Endothelial cell of umbilical vein (primary cell): ENCODE data around the gene GUF1. TPM values are rescaled to one million over a fixed set of nuclear protein-coding genes. Genes with fewer than 3 reads are reported as not detected.

Experiments used
- BruUV-seq: library from RNA; stranded (reverse); fragments of 400-500 nt; replicated peaks from 2 replicates; lab custom pipeline; 2021; lab: Mats Ljungman, UMichigan
- CTCF ChIA-PET: fragments of 300-600, 350-600 bp; sonication (Branson Sonifier 250); formaldehyde crosslinking; loops from one replicate; lab custom pipeline; 2021; ENCODE audit warnings: antibody characterized with exemption, inconsistent platforms; lab: Charles Lee
- POLR2A ChIA-PET: fragments of 300-600, 350-600 bp; sonication (Branson Sonifier 250); formaldehyde crosslinking; loops from one replicate; lab custom pipeline; 2021; ENCODE audit warnings: antibody characterized with exemption, inconsistent platforms; lab: Charles Lee
- DNase-seq: peaks from one replicate; pipeline ENCODE4 v3.0.0-alpha.2; 2011; ENCODE audit warnings: low read depth, low spot score
- FAIRE-seq: peaks from 2 replicates; lab custom pipeline; 2011; peaks lifted over from hg19 to GRCh38; lab: Jason Lieb, UNC
- H2AFZ ChIP-seq: 2 replicates; pipeline ENCODE4 v1.6.0; 2012; ENCODE audit warnings: low read depth, low read length, control low read depth, inconsistent platforms
- H3K27ac ChIP-seq: 2 replicates; pipeline ENCODE4 v1.5.1; 2011; ENCODE audit warnings: low read depth, mild to moderate bottlenecking, control low read depth, low read length, moderate library complexity; ENCODE audit not compliant: insufficient read depth
- H3K27me3 ChIP-seq, 2 experiments: 2 replicates each; pipeline versions ENCODE4 v1.6.0 to v1.6.1; 2011; ENCODE audit warnings: low read length in 2 of 2, mixed read lengths in 1 of 2; ENCODE audit not compliant: control insufficient read depth in 2 of 2, insufficient read depth in 2 of 2
- H3K36me3 ChIP-seq, 2 experiments: 2 replicates in 1 of 2; 3 replicates in 1 of 2; pipeline ENCODE4 v1.5.1; 2011; ENCODE audit warnings: low read length in 2 of 2, mild to moderate bottlenecking in 1 of 2, moderate library complexity in 1 of 2; ENCODE audit not compliant: control insufficient read depth in 2 of 2, insufficient read depth in 2 of 2; ENCODE audit errors: extremely low read depth in 1 of 2
- H3K4me1 ChIP-seq: 3 replicates; pipeline ENCODE4 v1.5.1; 2011; ENCODE audit warnings: mild to moderate bottlenecking, low read length; ENCODE audit not compliant: control insufficient read depth, insufficient read depth; ENCODE audit errors: extremely low read depth
- H3K4me2 ChIP-seq: 2 replicates; pipeline ENCODE4 v1.6.1; 2011; ENCODE audit warnings: low read length, control low read depth, mixed read lengths; ENCODE audit not compliant: insufficient read depth
- H3K4me3 ChIP-seq, 3 experiments: fragments of 200-600 bp in 1 of 3; sonication (generic), shearing (Covaris generic) in 1 of 3; replicated peaks in 1 of 3; 2 replicates each; pipeline ENCODE4 v1.5.1; 2011 to 2016; ENCODE audit warnings: control low read depth in 3 of 3, low read length in 3 of 3, mild to moderate bottlenecking in 2 of 3, inconsistent platforms in 1 of 3, low read depth in 1 of 3, moderate library complexity in 1 of 3; ENCODE audit not compliant: insufficient read depth in 1 of 3
- H3K79me2 ChIP-seq: 2 replicates; pipeline ENCODE4 v1.6.0; 2012; ENCODE audit warnings: low read length, inconsistent platforms; ENCODE audit not compliant: control insufficient read depth, insufficient read depth
- H3K9ac ChIP-seq: replicated peaks from 2 replicates; pipeline ENCODE3; 2011; ENCODE audit warnings: low read length, control low read depth; ENCODE audit not compliant: insufficient read depth; ENCODE audit errors: extremely low read depth
- H3K9me1 ChIP-seq: replicated peaks from 3 replicates; pipeline ENCODE4 v1.6.0; 2011; ENCODE audit warnings: mild to moderate bottlenecking, low read length; ENCODE audit not compliant: control insufficient read depth, insufficient read depth; ENCODE audit errors: extremely low read depth
- H3K9me3 ChIP-seq: replicated peaks from 2 replicates; pipeline ENCODE4 v1.5.1; 2012; ENCODE audit warnings: low read length, inconsistent platforms; ENCODE audit not compliant: control insufficient read depth, insufficient read depth
- H4K20me1 ChIP-seq: replicated peaks from 2 replicates; pipeline ENCODE3; 2011; ENCODE audit warnings: mild to moderate bottlenecking, low read length; ENCODE audit not compliant: control insufficient read depth, insufficient read depth; ENCODE audit errors: extremely low read depth
- CTCF ChIP-seq, 2 donors: IDR thresholded peaks; 1 replicate in 1 of 2; 2 replicates in 1 of 2; pipeline ENCODE4 v1.5.1; 2011; ENCODE audit warnings: low read length in 2 of 2, mild to moderate bottlenecking in 2 of 2, moderate library complexity in 2 of 2, control low read depth in 1 of 2, inconsistent platforms in 1 of 2, low read depth in 1 of 2; ENCODE audit not compliant: insufficient read depth in 1 of 2; ENCODE audit errors: extremely low read depth in 1 of 2
- EZH2 ChIP-seq: IDR thresholded peaks from 2 replicates; pipeline ENCODE4 v1.6.1; 2012; ENCODE audit warnings: borderline replicate concordance, low read depth, mild to moderate bottlenecking, moderate library complexity, low read length, inconsistent platforms; ENCODE audit not compliant: severe bottlenecking
- FOS ChIP-seq: IDR thresholded peaks from 2 replicates; pipeline ENCODE4 v1.6.1; 2011; ENCODE audit warnings: mild to moderate bottlenecking, low read length, moderate library complexity, borderline replicate concordance; ENCODE audit not compliant: insufficient read depth
- GATA2 ChIP-seq: IDR thresholded peaks from 2 replicates; pipeline ENCODE4 v1.7.0; 2011; ENCODE audit warnings: low read depth, mild to moderate bottlenecking, moderate library complexity, mixed read lengths, low read length; ENCODE audit not compliant: insufficient read length, insufficient read depth
- JUN ChIP-seq: IDR thresholded peaks from 2 replicates; pipeline ENCODE4 v1.6.1; 2011; ENCODE audit warnings: borderline replicate concordance, low read depth; ENCODE audit not compliant: insufficient read length, insufficient read depth
- MAX ChIP-seq: IDR thresholded peaks from 2 replicates; pipeline ENCODE4 v1.6.1; 2011; ENCODE audit not compliant: insufficient read depth, insufficient read length
- MYC ChIP-seq: IDR thresholded peaks from one replicate; pipeline ENCODE4 v1.6.1; 2011; ENCODE audit warnings: mild to moderate bottlenecking, low read depth, low read length
- POLR2A ChIP-seq: IDR thresholded peaks from 2 replicates; pipeline ENCODE4 v1.6.1; 2012; ENCODE audit warnings: low read depth, mild to moderate bottlenecking, control low read depth, low read length
- POLR2AphosphoS5 ChIP-seq: IDR thresholded peaks from 2 replicates; pipeline ENCODE4 v1.6.1; 2012; ENCODE audit warnings: low read depth, mild to moderate bottlenecking, control low read depth, low read length, moderate library complexity; ENCODE audit not compliant: insufficient read depth
- dilution Hi-C: fragments of 300-500 bp; cut with MboI; formaldehyde crosslinking; loops from one replicate; pipeline ENCODE4 v1.15.0; 2019; ENCODE audit warnings: low sequenced_read_pairs; ENCODE audit not compliant: extremely low pct_ligation_motif_present
- intact Hi-C: fragments of 100-400 bp; cut with micrococcal nuclease; formaldehyde crosslinking; loops from one replicate; pipeline ENCODE4 v1.10.0; 2022
- polyA plus RNA-seq, 4 experiments: library from polyadenylated mRNA; depleted of rRNA in 3 of 4; stranded (reverse) in 3 of 4; unstranded in 1 of 4; fragments of >200 nt; gene quantifications; 2 replicates each; pipeline versions ENCODE4 v1.2.1 to v1.2.3, GENCODE V29; 2011 to 2012; ENCODE audit warnings: missing spikeins in 1 of 4
- total RNA-seq: library from RNA; stranded (reverse); gene quantifications from 2 replicates; pipeline ENCODE4 v1.2.3, GENCODE V29; 2021

The GUF1 gene
- total and polyA plus RNA-seq, 2 donors (not counting 3 experiments of a cell fraction or from before 2014, with no cell fraction given) = 5.4 to 19.9 TPM

GRCh38 chr4:44668526-44668925 lies 9.7 kb upstream of the GUF1 start:
- intact Hi-C loops = no loop called here
- CTCF ChIA-PET = interaction anchor here (1.1 to 1.6 kb wide), 4 partner anchors 9 to 220 kb away, joined by 3 to 4 read pairs (median 3); partner anchors contain the start of genes GUF1, KCTD8 and YIPF7
- no peaks in the 10 kb centered on the region for H3K36me3 ChIP-seq
- no peak overlapping the region for H3K4me2 ChIP-seq
- peaks cover 0 to 3% of the 10 kb centered on the region in 2 experiments for H3K27me3 ChIP-seq
- dilution Hi-C loops = no loop called here
- H2AFZ ChIP-seq = no peak overlapping the region
- no peak for FAIRE-seq
- DNase-seq = no peak
- no peaks in the 10 kb centered on the region for H3K9me1 ChIP-seq
- H3K79me2 ChIP-seq = no peaks in the 10 kb centered on the region
- H3K9me3 ChIP-seq = no peaks in the 10 kb centered on the region
- H3K4me1 ChIP-seq = no peaks in the 10 kb centered on the region
- no peak overlapping the region for H3K9ac ChIP-seq
- H3K27ac ChIP-seq = no peak overlapping the region
- TF ChIP-seq EZH2 (no peak), POLR2A (no peak), FOS (peak; percentile 50)
- no TSS peak for BruUV-seq
- H4K20me1 ChIP-seq = no peaks in the 10 kb centered on the region
- POLR2A ChIA-PET = no interaction called here
- no peak overlapping the region for H3K4me3 ChIP-seq

GRCh38 chr4:44670506-44671199 lies 7.6 kb upstream of the GUF1 start:
- Histone ChIP-seq H3K27me3 (peaks cover 2 to 3% of the 10 kb centered on the region in 2 experiments), H3K36me3 (no peaks in the 10 kb centered on the region), H3K4me3 (no peak overlapping the region), H4K20me1 (no peaks in the 10 kb centered on the region), H2AFZ (no peak overlapping the region), H3K27ac (no peak overlapping the region), H3K4me1 (no peaks in the 10 kb centered on the region), H3K79me2 (no peaks in the 10 kb centered on the region), H3K4me2 (no peak overlapping the region), H3K9ac (no peak overlapping the region), H3K9me1 (no peaks in the 10 kb centered on the region), H3K9me3 (no peaks in the 10 kb centered on the region)
- dilution Hi-C loops (no loop called here), intact Hi-C loops (no loop called here)
- POLR2A ChIA-PET = no interaction called here
- BruUV-seq = no TSS peak
- FAIRE-seq (no peak), DNase-seq (no peak)
- TF ChIP-seq POLR2AphosphoS5 (no peak), POLR2A (no peak), JUN (no peak), MYC (no peak), CTCF (IDR thresholded peaks at IDR 0.05; ENCODE audit: extremely low read depth in 1 of 2, insufficient read depth in 1 of 2, low read depth in 1 of 2, low read length in 2 of 2) (no peak), EZH2 (no peak), GATA2 (no peak), FOS (no peak), MAX (no peak)
- CTCF ChIA-PET = no interaction called here
